ENCODE results near the gene CLCA1.

DNA sequence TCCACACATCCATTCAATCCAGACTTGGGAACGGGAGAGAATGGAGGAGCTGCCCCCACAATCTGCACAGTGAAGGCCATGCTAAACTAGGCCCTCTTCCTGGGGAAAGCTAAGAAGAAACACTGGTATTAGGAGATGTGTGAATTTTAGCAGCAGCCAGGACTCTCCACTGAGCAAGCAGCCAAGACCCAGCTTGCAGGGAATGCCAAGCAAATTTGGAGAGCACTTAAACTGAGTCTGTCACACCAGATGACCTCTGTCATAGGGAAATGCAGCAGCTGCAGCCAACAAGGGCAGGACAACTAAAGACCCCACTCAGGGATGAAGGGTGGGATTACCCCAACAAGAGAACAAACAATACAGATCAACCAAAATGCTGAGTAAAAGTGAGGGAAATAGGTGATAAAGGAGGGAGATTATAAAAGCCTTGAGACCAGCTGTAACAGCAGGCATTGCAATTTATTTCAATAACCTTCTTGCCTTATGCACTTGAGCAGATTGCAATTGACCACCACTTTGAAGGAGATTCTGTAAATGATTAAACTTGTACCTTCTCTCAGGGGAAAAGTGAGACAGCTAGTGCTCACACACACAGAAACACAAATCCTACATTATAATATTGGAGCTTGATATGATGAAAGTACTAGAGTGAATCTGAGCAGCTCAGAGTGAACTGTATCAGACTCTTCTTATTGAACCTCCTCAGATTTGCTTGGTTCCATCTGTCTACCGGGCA lies 2.5 kb upstream of the CLCA1 start:
- TF ChIP-seq CTCF (IDR thresholded peaks at IDR 0.05 in 2 of 3, conservative IDR thresholded peaks at IDR 0.05 in 1 of 3; ENCODE audit: borderline replicate concordance in 1 of 3, insufficient read depth in 1 of 3, low read depth in 2 of 3, low read length in 2 of 3) = no peak
- TF ChIP-seq YY1 (IDR thresholded peaks at IDR 0.05; ENCODE audit: extremely low read depth, insufficient replicate concordance, low read depth, low read length) = no peak
- no peak for TF ChIP-seq SIN3A (IDR thresholded peaks at IDR 0.05; ENCODE audit: low read depth)
